OCI-LY3 (cell line): ENCODE results near the gene PLCL1.

Experiments used
- H2AFZ ChIP-seq: fragments of 200-600, 300-600 bp; shearing (Covaris generic); 2 replicates; pipeline ENCODE4 v1.6.0; 2014; ENCODE audit warnings: antibody characterized with exemption, low read depth, low read length
- H3K27ac ChIP-seq: fragments of 200-600, 300-600 bp; sonication (generic); 2 replicates; pipeline ENCODE4 v1.5.1; 2014; ENCODE audit warnings: mild to moderate bottlenecking, low read length, moderate library complexity, mixed read lengths
- H3K27me3 ChIP-seq: fragments of 200-600, 300-600 bp; sonication (generic); 2 replicates; pipeline ENCODE4 v1.6.1; 2014; ENCODE audit warnings: low read depth, low read length, mixed read lengths
- H3K36me3 ChIP-seq: fragments of 200-600, 300-600 bp; sonication (generic); replicated peaks from 2 replicates; pipeline ENCODE3; 2014; ENCODE audit warnings: low read depth, low read length, mixed read lengths
- H3K4me1 ChIP-seq: fragments of 300-600, 200-600 bp; sonication (generic); 2 replicates; pipeline ENCODE4 v1.6.1; 2014; ENCODE audit warnings: low read length, mixed read lengths
- H3K4me2 ChIP-seq: fragments of 200-600, 300-600 bp; sonication (generic); 2 replicates; pipeline ENCODE4 v1.6.1; 2014; ENCODE audit warnings: low read length, mixed read lengths
- H3K4me3 ChIP-seq: fragments of 300-600, 200-600 bp; sonication (generic); 2 replicates; pipeline ENCODE4 v1.5.1; 2014; ENCODE audit warnings: antibody characterized with exemption, mild to moderate bottlenecking, low read length, moderate library complexity
- H3K79me2 ChIP-seq: fragments of 300-600, 200-600 bp; shearing (Covaris generic); 2 replicates; pipeline ENCODE4 v1.6.1; 2014; ENCODE audit warnings: mild to moderate bottlenecking, low read length, mixed read lengths
- H3K9ac ChIP-seq: fragments of 300-600, 200-600 bp; shearing (Covaris generic); 2 replicates; pipeline ENCODE4 v1.6.0; 2014; ENCODE audit warnings: mild to moderate bottlenecking, low read length, moderate library complexity
- H3K9me3 ChIP-seq: fragments of 200-600, 300-600 bp; shearing (Covaris generic); 2 replicates; pipeline ENCODE4 v1.6.1; 2014; ENCODE audit warnings: low read length, mixed read lengths; ENCODE audit not compliant: insufficient read depth
- H4K20me1 ChIP-seq: fragments of 200-600, 300-600 bp; sonication (generic); 2 replicates; pipeline ENCODE4 v1.6.1; 2016; ENCODE audit warnings: low read length, mixed read lengths; ENCODE audit not compliant: insufficient read depth
- CTCF ChIP-seq: fragments of 200-600, 300-600 bp; sonication (generic); IDR thresholded peaks from 2 replicates; pipeline ENCODE4 v1.5.1; 2014; ENCODE audit warnings: antibody characterized with exemption, low read length, low read depth
- EZH2phosphoT487 ChIP-seq: fragments of 200-600 bp; shearing (Covaris generic); IDR thresholded peaks from 2 replicates; pipeline ENCODE4 v1.6.1; 2018; ENCODE audit warnings: antibody characterized with exemption, mixed run types, low read depth

Gene PLCL1

GRCh38 chr2:197952540-197953202 lies 148.3 kb downstream of the PLCL1 start:
- Histone ChIP-seq H3K9me3 (no peaks in the 10 kb centered on the region), H4K20me1 (no peaks in the 10 kb centered on the region), H3K4me1 (peaks cover 15% of the 10 kb centered on the region), H3K36me3 (peaks cover 5% of the 10 kb centered on the region), H3K79me2 (no peaks in the 10 kb centered on the region), H2AFZ (peak overlapping the region; percentile 61; the same call in 1 of the 2 replicates), H3K9ac (no peak overlapping the region), H3K4me3 (peak overlapping the region; percentile 14; the same call in 1 of the 2 replicates), H3K27me3 (peaks cover 53% of the 10 kb centered on the region), H3K4me2 (peak overlapping the region; percentile 45), H3K27ac (peak overlapping the region; percentile 51; the same call in 1 of the 2 replicates)
- TF ChIP-seq CTCF (no peak), EZH2phosphoT487 (no peak)

- TF ChIP-seq CTCF (no peak), EZH2phosphoT487 (no peak)
- H3K36me3 ChIP-seq: peaks cover 5% of the 10 kb centered on the region
- no peak overlapping the region for H3K4me2 ChIP-seq
- no peaks in the 10 kb centered on the region for H3K79me2 ChIP-seq
- no peak overlapping the region for H2AFZ ChIP-seq
- peaks cover 15% of the 10 kb centered on the region for H3K4me1 ChIP-seq
- H3K9ac ChIP-seq: no peak overlapping the region
- no peak overlapping the region for H3K4me3 ChIP-seq
- peaks cover 41% of the 10 kb centered on the region for H3K27me3 ChIP-seq
- H4K20me1 ChIP-seq: no peaks in the 10 kb centered on the region
- H3K27ac ChIP-seq: no peak overlapping the region
- H3K9me3 ChIP-seq: no peaks in the 10 kb centered on the region
Observed at GRCh38 chr2:197954328-197954727, 149.9 kb downstream of the PLCL1 start.

- Histone ChIP-seq H3K9ac (no peak overlapping the region), H3K36me3 (no peaks in the 10 kb centered on the region), H3K79me2 (no peaks in the 10 kb centered on the region), H3K4me1 (no peaks in the 10 kb centered on the region), H4K20me1 (no peaks in the 10 kb centered on the region), H3K27ac (no peak overlapping the region), H3K4me3 (no peak overlapping the region), H3K4me2 (no peak overlapping the region), H2AFZ (no peak overlapping the region), H3K27me3 (peaks cover 17% of the 10 kb centered on the region; the same call in 1 of the 2 replicates), H3K9me3 (no peaks in the 10 kb centered on the region)
- TF ChIP-seq EZH2phosphoT487 (no peak), CTCF (no peak)
Observed at GRCh38 chr2:197958592-197959150, 154.3 kb downstream of the PLCL1 start.

- H3K4me3 ChIP-seq: no peak overlapping the region
- no peaks in the 10 kb centered on the region for H3K9me3 ChIP-seq
- H4K20me1 ChIP-seq: no peaks in the 10 kb centered on the region
- no peak overlapping the region for H2AFZ ChIP-seq
- no peaks in the 10 kb centered on the region for H3K36me3 ChIP-seq
- no peak overlapping the region for H3K27ac ChIP-seq
- TF ChIP-seq EZH2phosphoT487 (no peak), CTCF (no peak)
- no peak overlapping the region for H3K4me2 ChIP-seq
- H3K4me1 ChIP-seq: no peaks in the 10 kb centered on the region
- peaks cover 13% of the 10 kb centered on the region; the same call in 1 of the 2 replicates for H3K27me3 ChIP-seq
- H3K79me2 ChIP-seq: no peaks in the 10 kb centered on the region
- no peak overlapping the region for H3K9ac ChIP-seq
Observed at GRCh38 chr2:197959383-197959782, 155.0 kb downstream of the PLCL1 start.
